Glomerular endothelial cell (primary cell): ENCODE data around the gene ZP1. TPM values are rescaled to one million over a fixed set of nuclear protein-coding genes. Genes with fewer than 3 reads are reported as not detected.
"Not testable (repeated sequence)": the region's sequence is repeated elsewhere in the genome, so short reads cannot be mapped to it uniquely, and the experiment has no call there.

ENCODE experiments used
- DNase-seq: peaks from one replicate; pipeline ENCODE4 v3.0.0-alpha.2; 2011; ENCODE audit warnings: low read depth, low spot score; ENCODE audit errors: extremely low read depth
- total RNA-seq: library from RNA; depleted of rRNA; stranded (reverse); fragments of >200 nt; gene quantifications from 2 replicates; pipeline ENCODE4 v1.2.3, GENCODE V29; 2015

ZP1 gene, protein sequence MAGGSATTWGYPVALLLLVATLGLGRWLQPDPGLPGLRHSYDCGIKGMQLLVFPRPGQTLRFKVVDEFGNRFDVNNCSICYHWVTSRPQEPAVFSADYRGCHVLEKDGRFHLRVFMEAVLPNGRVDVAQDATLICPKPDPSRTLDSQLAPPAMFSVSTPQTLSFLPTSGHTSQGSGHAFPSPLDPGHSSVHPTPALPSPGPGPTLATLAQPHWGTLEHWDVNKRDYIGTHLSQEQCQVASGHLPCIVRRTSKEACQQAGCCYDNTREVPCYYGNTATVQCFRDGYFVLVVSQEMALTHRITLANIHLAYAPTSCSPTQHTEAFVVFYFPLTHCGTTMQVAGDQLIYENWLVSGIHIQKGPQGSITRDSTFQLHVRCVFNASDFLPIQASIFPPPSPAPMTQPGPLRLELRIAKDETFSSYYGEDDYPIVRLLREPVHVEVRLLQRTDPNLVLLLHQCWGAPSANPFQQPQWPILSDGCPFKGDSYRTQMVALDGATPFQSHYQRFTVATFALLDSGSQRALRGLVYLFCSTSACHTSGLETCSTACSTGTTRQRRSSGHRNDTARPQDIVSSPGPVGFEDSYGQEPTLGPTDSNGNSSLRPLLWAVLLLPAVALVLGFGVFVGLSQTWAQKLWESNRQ
- total RNA-seq, result not detected in 2 replicates

DNA sequence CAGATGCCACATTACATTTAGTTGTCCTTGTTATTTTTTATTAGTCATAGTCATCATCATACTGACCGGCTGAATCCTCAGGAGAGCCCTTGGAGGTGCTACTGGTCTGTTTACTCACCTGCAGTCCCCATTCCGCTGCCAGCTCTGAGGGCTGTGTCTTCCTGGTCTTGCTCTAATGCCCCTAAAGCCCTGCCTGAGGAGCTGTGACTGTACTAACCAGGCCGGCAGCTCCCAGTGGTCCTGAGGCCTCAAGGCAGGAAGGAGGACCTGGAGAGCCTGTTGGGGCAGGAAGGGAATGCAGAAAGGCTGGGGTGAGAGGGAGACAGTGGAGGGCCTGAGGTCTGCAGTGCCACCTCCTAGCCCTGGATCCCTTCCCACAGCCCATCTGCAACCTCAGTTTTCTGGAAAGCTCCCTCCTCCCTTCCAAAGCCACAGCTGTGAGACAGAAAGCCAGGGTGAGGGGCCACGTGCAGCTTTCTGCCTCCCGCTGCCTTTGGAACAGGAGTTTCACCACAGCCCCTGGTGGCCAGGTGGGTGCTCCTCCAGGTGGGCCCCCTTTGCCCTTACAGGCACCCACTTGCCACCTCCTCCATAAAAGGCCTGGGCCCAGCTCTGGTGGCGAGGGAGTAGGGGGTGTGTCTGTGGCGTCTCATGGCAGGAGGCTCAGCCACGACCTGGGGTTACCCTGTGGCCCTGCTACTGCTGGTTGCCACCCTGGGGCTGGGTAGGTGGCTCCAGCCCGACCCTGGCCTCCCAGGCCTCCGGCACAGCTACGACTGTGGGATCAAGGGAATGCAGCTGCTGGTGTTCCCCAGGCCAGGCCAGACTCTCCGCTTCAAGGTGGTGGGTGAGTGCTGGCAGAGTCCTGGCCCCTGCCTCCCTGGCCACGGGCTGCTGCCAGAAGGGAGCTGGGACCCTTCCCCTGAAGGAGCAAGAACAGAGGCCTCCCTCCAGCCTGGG, at the start of gene ZP1:
Gene ZP1 (plus strand): TSS at position 632 of the 960 bp plus-strand sequence. CDS start 20 bp downstream, at position 652.
- DNase-seq, result no peak

DNA sequence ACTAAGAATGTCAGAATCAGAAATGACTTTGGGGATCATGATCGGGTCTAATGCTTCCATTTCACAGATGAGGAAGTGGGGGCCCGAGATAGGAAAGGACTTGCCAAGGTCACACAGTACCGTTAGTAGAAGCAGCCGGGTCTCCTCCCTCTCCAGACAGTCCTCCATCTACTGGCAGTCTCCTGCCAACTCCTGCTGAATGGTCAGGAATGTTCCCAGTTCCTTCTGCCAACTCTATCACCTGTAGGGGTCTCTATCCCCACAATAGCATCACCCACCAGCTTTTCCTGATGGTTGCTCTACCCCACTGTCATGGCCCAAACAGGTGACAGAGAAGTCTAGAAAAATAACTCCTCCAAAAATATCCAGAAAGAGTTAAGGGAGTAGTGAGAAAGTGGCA, 49.3 kb upstream of the ZP1 start:
- DNase-seq, result no peak

DNA sequence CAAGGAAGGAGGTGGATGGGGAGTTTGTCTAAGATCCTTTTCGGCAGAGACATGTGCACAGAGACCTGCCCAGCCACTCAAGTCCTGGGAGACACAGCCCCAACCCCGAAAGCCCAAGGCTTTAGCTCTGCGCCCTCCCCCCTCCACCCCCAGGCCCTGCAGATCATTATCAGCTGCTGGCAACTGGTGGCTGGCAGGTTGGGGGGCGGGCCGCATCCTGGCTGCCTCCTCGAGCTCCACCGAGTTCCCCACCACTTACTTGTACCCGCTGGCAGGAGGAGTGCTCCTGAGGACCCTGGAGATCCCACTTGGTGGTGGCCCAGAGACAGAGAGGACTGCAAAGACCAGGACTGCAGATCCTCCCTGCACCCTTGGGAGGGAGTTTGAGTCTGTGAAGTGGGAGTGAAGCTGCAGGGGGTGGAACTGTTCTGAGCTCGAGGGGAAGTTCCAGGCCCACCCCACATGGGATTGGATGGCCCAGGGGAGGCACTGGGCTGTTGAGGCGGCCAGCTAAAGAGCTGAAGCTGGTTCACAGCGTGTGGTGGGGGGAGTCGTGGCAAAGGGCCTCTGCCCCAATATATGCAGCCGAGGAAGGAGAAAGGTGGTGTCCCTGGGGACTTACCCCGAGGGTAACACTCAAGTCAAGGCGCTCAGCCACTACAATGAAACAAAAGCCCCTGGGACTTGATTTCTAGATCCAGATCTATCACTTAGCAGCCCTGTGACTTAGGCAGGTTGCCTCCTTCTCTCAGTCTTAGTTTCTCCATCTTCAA, 45.3 kb upstream of the ZP1 start:
- DNase-seq, result no peak

DNA sequence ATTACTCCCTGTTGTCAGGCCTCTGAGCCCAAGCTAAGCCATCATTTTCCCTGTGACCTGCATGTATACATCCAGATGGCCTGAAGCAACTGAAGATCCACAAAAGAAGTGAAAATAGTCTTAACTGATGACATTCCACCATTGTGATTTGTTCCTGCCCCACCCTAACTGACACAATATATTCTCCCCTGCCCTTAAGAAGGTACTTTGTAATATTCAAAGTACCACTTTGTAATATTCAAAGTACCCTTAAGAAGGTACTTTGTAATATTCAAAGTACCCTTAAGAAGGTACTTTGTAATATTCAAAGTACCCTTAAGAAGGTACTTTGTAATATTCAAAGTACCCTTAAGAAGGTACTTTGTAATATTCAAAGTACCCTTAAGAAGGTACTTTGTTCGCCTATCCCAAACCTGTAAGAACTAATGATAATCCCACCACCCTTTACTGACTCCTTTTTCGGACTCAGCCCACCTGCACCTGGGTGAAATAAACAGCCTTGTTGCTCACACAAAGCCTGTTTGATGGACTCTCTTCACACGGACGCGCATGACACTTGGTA, 43.5 kb upstream of the ZP1 start:
- not testable (repeated sequence) for DNase-seq

DNA sequence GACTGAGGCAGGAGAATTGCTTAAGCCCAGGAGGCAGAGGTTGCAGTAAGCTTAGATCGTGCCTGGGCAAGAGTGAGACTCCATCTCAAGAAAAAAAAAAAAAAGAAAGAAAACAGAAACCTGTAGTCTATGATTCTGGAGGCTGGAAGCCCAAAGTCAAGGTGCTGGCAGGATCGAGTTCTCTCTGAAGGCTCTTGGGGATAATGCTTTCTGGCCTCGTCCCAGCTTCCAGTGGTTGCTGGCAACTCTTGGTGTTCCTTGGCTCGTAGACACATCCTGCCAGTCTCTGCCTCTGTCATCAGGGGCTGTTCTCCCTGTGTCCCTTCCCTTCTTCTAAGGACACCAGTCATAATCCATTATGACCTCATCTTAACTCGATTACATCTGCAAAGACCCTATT, 42.2 kb upstream of the ZP1 start:
- no peak for DNase-seq

DNA sequence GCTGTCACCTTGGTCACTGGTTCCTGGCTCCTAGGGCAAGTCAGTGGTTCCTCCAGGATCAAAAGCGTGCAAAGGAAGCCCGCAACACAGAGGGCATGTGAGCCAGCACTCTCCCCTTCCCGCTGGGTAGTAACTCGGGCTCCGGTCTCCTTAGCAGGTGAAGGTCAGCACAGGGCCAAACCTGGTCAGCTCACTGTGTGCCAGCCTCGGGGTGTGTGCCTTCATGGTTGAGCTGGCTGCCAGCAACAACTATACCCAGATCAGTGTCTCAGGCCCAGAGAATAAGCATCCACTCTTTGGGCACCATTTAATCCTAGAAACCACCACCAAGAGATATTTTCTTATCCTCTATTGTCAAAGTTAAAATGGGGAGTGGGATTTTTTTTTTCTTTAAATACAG, 41.6 kb upstream of the ZP1 start:
- DNase-seq, result no peak

DNA sequence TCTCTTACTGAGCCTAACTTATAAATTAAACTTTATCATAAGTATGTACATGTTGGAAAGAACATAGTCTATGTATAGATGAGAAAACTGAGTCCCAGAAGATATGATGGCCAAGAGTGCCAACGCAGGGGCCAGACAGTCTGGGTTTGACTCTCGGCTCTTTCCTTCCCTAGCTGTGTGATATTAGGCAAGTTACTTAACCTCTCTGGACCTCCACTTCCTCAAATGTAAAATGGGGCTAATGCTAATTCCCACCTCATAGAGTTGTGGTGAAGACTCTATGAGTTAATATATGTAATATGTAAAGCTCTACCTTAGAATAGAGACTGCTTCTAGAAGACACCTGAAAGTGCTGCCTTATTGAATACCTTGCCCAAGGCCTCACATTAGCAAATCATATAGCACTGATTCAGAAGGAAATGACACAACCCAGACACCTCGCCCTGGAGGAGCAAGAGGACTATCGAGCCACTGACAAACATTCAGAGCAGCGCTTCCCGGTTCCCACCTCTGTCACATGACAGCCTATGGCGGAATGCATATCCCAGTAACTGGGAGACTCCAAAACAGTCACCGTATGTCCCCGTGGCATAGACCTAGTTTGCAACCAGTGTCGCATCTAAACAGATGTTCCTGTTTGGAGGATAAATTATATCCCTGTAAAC, 36.7 kb upstream of the ZP1 start:
- no peak for DNase-seq

DNA sequence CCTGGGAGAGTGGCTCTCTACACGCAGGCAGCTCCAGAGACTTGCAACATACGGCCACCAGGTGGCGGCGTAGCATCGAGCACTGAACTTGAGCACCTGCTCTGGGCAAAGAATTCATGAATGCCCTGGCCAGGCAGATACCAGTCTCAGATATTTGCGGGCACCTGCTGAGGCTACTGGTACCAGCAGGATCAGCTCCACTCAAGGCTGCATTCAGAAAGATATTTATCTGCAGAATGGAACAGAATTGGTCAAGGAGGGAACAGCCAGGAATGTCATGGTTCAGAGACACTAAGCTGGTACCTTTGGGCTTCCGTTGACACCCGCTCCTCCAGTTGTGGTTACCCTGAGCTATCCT, 36.2 kb upstream of the ZP1 start:
- DNase-seq, result peak; percentile 63

DNA sequence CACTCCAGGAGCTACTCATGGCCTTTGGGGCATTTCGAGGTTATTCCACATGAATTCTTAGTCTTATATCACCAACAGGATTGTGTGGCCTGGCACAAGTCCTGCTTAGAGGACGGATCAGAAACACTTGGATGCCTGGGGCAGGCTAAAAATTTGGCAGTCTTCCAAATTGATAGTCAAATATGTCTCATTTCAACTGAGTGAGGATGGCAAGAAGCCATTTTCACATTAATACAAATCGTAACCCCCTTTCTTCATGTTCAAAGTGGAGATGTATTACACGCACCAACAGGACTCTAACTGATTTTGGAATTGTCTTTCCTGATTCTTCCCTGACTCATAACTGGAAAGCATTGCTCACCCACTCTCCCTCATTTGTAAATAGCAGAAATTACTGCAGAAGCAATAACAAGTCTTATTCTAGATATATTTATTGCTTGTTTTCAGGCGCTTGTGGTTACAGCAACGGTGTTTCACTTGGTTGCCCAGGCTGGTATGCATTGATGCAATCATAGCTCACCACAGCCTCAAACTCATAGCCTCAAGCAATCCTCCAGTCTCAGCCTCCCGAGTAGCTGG, 35.8 kb upstream of the ZP1 start:
- DNase-seq, result no peak

DNA sequence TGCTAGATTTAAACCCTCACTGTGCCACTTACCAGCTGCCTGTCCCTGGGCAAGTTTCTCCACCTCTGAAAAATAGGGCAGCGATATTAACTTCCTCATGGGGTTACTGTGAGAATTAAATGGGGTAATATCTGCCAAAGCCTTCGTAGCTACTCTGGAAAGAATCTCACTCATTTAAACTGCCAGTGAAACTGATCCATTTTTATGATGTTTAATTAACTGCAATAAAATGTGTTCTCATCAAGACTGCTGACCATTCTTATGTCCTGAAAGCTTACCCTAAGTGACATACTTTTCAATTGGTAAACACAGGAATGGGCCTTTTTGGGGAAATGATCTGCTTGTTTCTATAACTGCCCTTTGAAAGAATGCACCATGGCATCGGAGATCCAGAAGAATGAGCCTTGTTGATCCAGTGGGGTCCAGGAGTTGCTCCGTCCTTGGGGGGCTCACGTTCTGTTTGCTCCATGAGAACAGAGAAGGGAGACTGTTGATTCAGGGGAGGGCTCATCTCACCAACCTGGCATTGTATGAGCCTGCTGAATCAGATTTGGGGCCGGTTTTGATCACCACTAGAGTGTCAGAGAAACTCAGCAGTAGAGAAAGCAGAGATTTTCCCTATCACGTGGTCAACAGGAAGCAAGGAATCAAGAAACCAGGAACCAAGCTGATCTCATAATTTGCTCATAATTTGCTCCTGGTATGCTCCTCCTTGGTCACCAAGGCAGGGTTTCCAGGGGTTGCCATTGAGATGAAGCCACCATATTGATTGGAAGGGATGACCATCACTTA, 32.4 kb upstream of the ZP1 start:
- no peak for DNase-seq

DNA sequence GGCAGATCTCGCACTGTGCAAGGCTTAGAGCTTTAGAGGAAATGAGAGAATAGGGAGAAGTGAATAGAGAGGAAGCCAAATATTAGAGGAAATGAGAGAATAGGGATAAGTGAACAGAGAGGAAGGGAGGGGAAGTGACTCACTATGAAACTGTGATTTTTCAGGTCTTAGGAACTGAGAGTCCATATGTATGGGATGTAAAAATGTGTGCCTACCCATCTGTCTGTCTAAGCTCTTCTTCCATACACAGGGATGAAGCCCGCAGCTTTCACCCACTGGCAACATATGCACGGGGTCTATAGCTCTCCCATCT, 31.9 kb upstream of the ZP1 start:
- DNase-seq, result no peak

DNA sequence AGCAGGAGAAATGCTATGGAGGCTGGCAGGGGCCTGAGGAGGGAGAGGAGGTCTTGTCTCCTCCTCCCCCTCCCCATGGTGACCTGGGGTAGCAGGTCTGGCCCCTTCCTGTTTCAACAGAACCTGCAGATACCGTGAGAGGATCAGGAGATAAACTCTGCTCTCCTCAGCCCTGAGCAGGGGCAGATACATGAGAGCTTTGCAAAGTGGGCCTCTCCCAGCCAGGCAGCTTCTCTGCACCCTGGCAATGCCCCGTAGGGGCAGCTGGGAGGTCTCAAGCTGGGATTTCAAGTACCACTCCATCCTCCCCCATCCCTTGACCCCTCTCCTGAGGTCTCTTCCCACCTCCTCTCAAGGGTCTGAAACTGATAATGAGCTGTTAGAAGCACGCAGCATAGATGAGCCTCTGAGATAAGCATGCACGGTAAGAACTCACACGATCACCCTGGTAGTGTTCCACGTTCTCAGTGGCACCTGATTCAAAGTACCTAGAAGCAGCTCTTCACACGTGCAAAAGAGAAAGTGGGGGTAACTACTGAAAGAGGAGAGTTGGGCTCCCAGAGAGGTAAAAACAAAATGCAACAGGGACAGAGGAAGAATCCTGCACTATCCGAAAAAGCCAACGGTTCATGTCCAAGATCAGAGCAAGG, 30.4 kb upstream of the ZP1 start:
- DNase-seq, result no peak

DNA sequence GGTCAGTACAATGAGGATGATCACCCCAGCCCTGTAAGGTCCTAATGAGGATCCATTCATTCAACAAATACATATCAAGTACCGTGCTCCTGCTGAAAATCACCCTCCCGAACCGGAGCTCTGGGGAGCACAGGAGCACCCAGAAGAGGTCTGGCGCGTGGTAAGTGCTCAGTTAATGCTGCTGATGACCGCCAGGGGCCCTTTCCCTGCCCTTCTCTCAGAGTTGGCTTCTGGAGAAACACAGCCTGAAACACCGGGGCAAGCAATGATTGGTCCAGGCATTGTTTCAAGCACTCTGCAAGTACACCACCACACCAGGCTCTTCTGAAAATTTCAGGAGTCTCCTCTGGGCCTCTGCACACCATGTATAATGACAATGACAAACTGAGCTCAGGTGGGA, 29.2 kb upstream of the ZP1 start:
- no peak for DNase-seq

DNA sequence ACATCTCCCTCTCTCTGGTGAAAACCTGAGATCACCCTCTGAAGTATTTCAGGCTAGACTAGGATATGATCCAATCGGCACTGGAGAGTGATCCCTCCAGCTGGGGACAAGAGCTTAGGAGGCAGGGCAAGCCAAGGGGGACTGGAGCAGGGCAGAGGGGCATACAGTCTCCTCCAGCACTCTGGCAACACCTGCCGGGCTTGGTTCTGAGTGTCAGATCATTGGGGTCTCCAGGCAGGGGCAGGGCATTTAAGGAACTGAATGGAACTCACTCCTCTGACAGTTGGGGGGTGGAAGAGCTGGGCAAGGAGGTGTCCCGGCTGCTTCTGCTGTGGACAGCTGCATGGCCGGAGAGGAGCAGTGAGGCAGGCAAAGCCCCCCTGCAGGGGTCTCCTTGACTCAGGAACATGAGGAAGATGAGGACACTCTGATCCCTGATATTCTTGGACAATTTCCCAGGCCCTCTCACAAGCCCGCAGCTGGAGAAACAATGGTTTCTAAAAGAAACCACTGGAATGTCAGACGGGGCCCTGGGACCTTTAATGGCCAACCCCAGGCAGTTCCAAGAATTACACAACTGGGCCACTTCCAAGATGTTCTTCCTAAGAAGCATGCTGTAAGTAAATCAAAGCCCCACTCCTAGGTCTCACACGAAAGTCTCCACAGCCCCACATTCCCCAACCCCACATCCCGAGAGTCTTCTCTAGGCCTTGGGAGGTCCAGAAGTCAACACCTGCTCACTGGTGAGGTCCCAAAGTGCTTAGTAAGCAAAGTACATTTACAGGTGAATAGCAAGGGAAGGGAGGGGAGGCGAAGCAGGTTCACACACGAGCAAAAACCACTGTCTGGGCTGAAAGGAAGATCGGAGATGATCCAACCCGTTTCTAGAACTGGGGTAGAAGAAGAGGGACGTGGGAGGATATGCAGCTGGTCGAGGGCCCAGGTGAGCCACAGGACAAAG, 26.6 kb upstream of the ZP1 start:
- DNase-seq, result no peak

DNA sequence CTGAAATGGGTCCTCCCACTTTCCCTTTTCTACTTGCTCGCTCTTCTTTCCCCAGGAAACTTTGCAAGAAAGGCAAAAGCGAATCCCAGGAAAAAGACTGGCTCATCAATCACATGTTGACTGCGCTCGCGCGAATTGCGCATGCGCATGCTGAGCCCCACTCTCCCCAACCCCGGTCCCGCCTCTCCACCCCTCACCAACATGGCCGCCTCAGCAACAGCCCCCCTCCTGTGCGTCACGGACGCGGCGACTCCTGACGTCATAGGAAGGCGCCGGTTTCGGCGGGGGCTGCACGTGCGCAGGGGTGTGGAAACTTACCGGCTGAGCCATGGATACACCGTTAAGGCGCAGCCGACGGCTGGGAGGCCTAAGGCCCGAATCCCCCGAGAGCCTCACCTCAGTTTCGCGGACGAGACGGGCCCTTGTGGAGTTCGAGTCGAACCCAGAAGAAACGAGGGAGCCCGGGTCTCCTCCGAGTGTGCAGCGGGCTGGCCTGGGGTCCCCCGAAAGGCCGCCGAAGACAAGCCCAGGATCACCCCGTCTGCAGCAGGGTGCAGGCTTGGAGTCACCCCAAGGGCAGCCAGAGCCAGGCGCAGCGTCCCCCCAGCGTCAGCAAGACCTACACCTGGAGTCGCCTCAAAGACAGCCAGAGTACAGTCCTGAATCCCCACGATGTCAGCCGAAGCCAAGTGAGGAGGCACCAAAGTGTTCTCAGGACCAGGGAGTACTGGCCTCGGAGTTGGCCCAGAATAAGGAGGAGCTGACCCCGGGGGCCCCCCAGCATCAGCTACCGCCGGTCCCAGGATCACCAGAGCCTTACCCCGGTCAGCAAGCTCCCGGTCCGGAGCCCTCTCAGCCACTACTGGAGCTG, 25.3 kb upstream of the ZP1 start, which contains the start of gene CCDC86:
Gene CCDC86 (plus strand): TSS at position 317 of the 871 bp plus-strand sequence. CDS start 12 bp downstream, at position 329.
- DNase-seq, result peak; percentile 63
